Stimulated activated CD4-positive, alpha-beta T cell treated with anti-CD3 and anti-CD28 coated beads, TNF-alpha, amount 100 ng/mL, for 24 hours (primary cell): ENCODE measurements around the gene GPR142.
"Not testable (repeated sequence)": the region's sequence is repeated elsewhere in the genome, so short reads cannot be mapped to it uniquely, and the experiment has no call there.

ENCODE experiments used
- DNase-seq, 3 experiments: peaks; one replicate each; pipeline ENCODE4 v3.0.0-alpha.2; 2020; ENCODE audit warnings: low read depth in 3 of 3

Gene GPR142

DNA sequence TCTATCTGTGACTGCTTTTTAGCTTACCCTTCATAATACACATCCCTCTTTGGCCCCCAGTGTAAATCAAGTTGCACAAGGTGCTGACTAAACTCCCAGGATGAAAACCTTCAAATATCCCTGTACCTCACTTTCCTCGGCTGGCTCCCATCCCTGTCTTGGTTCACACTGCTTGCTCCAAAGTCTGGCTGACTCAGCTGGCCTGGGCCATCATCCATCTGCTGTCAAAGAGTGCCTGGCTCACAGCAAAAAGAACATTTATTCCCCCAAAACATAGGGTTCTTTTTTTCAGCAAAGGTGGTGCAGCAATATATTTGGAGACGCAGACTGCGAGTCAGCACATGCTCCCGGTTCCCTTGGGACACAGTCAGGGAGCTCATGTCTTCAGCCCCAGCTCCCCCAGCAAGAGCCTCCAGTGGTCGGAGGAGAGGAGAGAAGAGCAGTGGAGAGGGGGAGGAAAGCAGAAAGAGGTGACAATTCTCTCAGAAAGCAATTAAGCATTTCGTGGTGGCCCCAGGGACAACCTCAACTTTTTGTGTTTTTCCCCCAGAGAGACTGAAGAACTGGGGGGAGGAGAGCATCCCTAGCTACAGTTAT lies 26.1 kb downstream of the GPR142 start:
- no peak for DNase-seq

DNA sequence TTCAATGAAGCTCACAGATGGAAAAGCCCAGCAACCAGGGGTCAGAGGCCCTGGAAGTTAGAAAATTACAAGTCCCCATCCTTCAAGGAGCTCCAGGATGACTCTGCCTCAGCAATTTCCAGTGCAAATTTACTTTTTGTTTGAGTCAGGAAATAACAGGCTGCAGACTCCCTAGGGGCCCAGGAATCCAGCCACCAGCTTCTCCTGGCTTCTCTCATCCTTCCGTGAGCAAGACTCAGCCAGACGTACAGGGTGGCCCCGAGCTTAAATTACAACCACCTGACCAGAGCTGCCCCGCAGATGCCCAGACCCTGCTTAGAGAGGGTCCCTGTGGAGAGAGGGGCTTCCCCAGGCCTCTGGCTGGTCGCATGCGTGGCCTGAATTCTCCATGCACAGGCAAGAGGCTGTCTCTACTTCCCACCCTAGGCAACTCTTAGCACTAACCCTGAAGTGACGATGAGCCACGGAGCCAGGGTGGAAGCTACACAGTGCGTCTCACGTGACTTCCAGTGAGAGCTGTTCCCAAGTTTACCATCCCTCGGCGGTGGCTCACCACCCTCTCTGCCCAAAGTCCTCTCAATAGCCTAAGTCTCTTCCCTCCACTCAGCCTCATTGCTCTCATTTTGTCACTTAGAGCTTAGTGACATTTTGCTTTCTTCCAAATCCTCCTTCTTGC lies 27.1 kb downstream of the GPR142 start:
- DNase-seq: no peak

DNA sequence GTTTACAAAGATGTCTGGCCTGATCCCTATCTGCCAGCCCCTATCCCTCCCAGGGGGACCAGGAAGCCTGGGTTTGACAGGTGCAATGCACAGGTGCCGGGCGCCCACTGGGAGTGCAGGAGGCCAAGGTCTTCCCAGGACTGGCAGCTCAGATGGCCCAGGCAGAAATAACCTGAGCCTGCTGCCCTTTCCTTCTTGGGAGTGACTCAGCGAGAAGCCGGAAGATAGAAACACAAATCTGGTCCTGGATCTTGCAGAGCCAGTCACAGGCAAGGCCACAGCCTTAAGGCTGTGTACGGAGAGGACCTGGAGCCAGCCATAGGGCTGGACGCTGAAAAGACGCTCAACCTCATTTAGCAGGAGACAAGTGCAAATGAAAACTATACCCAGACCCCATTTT lies 27.7 kb downstream of the GPR142 start:
- no peak for DNase-seq

DNA sequence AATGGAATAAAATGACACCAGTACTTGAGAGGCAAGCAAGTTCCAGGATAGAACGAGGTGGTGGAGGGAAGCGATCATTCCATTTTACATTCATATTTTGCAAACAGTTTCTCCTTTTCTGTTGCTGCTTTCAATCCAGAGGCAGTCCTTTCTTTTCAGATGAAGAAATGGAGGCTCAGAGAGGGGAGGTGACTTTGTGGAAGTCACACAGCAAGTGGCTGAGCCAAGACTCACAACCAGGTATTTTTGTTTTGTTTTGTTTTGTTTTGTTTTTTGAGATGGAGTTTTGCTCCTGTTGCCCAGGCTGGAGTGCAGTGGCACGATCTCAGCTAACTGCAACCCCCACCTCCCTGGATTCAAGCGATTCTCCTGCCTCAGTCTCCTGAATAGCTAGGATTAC lies 29.3 kb downstream of the GPR142 start:
- no peak for DNase-seq

DNA sequence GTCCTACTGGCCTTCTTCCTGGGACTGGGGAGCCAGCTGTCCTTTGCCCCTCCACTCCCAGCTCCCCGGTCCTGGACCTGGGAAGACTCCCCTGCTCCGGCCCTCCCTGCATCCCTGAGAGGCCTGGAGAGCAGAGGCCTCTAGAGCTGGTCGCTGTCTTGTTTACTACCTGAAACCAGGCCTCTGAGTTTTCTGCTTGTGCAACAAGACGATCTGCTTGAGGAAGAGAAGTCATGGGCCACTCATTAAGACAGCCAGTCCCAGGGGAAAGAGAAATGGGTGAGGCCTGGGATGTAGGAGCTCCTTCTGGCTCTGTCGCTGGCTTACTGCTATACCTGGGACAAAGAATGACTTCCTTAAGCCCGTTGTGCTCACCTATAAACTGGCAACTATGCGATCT lies 34.7 kb downstream of the GPR142 start:
- no peak for DNase-seq

DNA sequence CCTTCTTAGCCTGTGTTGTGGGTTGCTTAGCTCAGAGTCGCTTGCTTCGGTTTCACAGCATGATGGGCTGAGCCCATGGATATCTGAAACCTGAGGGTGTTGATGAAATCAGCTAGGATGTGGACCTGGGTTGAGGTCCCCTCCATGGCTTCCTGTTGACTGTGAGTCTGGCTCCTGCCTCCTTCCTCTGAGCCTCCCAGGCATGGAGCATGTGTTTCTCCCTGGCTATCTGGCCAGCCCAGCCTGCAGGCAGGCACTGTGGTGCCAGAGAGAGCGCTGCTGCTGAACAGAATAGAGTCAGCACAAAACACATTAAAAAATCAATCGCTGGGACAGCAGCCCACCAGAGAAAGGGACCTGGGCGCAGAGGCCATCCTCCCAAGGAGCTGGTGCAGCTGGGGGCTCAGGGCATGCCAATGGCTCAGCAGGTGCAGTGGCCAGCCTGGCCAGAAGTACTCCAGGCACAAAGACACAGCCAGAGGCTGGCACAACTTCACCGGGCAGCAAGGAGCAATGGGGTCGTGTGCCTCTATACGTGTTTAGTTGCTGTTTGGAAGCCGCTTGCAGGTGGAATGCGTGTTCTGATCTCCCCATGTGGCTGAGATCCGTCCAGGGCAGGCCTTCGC lies 36.3 kb downstream of the GPR142 start:
- no peak for DNase-seq

DNA sequence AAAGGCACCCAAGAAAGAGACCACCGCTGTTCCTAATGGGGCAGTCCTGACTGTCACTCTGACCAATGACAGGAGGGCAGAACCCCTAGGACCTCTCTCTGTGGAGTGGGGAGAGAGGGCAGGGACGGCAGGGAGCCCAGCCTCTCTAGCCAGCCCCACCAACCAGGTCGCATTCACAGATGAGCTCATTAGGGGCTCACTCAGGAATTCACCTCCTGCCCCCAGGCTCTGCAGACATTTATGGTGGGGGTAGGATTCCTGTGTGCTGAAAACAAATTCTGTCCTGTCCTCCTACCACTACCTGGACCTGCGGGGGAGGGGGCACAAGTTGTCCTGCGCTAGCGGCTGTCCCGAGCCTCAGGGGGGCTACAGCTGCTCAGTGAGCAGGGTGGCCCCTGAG lies 36.9 kb downstream of the GPR142 start:
- no peak for DNase-seq

DNA sequence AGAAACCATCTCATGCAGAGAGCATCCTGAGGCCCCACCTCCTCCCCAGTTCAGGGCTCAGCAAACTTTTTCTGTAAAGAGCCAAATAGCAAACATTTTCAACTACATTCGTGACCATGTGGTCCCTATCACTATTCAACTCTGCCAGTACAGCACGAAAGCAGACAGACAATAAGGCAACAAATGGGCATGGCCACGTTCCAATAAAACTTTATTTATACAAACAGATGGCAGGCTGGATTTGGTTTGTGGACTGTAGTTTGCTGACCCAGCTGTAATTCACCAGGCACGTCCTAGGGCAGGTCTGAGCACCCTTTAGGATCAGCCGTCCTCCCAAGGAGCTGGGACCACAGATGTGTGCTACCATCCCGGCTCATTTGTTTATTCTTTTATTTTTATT lies 37.5 kb downstream of the GPR142 start:
- no peak for DNase-seq

DNA sequence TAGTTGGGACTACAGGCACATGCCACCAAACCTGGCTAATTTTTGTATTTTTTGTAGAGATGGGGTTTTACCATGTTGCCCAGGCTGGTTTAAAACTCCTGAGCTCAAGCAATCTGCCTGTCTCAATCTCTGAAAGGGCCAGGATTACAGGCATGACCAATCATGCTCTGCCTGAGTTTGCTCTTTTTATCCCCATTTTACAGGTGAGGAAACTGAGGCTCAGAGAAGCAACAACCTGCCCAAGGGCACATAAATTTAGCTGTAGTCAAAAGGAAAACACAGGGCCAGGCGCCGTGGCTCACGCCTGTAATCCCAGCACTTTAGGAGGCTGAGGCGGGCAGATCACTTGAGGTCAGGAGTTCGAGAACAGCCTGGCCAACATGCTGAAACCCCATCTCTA lies 38.0 kb downstream of the GPR142 start:
- DNase-seq: not testable (repeated sequence)

DNA sequence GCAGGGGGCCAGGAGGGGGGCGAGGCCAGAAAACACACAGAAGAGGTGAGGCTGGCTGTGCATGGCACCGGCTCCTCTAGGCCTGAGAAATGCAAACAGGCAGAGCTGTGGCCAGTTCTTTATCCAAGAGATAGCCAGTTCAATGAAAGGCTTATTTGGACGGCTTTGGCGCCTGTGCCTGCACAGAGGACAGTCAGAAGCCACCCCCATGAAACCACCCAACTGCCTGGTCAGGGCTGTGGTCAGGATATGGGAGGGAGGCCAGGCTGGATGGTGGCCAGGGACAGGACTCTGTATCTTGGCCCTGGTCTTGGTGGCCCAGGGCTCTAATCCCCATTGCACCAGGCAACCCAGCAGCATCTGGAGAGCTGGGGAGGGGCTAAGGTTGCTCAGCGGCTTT lies 40.1 kb downstream of the GPR142 start:
- DNase-seq: no peak

DNA sequence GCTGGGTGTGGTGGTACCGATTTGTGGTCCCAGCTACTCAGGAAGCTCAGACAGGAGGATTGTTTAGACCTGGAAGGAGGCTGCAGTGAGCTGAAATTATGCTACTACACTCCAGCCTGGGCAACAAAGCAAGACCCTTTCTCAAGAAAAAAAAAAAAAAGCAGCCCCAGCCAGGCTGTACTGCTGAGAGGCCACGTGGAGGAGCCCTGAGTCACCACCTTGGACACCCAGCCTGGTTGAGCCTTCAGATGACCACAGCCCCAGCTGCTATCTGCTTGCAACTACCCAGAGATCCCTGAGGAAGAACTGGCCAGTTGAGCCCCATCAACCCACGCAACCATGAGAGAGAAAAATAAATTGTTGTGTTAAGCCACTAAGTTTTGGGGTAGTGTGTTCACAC lies 41.0 kb downstream of the GPR142 start:
- no peak for DNase-seq

DNA sequence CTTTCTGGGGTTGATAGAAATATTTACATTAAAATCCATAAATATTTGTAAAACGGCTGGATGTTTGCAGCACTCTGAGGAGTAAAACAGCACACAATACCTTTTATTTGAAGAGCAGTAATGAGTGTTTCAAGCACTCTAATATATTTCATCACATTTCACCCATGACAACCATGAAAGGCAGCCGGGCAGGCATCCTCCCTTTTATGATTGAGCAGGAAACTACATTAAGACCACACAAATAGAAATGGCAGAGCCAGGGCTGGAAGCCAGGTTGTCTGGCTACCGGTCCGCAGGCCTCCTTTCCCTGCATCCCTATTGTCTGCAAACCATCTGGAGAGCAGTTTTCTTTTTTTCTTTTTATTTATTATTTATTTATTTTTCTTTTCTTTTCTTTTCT lies 41.5 kb downstream of the GPR142 start:
- no peak for DNase-seq

DNA sequence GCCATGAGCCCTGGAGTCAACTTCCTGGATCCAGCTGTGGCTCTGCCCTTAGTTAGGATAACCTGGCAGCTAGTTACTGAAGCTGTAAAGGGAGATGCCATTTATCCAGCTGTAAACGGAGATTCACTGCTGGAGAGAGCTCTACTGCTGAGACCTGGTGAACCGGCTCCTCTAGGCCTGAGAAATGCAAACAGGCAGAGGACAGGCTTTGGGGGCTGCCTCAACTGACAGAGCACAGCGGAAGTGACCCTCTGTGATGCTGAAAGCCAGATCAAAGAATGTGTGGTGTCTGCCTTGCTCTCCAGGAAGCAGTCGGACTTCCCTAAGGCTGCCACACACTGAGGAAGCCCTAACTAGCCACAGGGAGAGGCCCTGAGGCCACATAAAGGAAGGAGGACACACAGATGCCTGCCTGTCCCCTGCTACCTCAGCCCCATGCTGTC lies 42.7 kb downstream of the GPR142 start:
- DNase-seq: no peak

DNA sequence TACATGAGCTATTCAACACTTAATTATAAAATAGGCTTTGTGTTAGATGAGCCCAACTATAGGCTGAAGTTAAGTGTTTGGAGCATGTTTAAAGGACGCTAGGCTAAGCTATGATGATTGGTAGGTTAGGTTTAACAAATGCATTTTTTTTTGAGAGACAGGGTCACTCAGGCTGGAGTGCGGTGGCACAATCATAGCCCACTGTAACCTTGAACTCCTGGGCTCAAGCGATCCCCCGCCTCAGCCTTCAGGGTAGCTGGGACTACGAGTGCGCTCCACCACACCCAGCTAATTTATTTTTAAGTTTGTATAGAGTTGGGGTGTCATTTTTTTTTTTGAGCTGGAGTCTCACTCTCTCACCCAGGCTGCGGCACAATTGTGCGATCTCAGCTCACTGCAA lies 45.3 kb downstream of the GPR142 start:
- DNase-seq: no peak

DNA sequence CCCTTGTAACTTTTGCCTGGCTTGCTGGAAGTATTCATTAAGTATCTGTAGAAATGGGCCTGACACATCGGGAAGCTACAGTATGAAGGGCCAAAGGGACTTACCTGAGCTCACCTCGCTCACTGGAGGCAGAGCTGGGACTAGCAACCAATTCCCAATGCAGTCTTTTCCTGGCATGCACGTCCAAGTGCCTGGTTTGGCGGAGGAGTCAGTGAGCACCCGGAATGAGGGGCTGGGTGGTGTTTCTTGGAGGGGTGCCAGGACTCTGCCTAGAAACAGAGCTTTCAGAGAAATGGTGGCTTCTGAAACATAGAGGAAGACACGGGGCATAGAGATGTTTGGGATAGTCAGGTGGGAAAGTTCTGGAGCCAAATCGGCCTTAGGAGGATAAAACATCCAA lies 46.2 kb downstream of the GPR142 start:
- no peak for DNase-seq

DNA sequence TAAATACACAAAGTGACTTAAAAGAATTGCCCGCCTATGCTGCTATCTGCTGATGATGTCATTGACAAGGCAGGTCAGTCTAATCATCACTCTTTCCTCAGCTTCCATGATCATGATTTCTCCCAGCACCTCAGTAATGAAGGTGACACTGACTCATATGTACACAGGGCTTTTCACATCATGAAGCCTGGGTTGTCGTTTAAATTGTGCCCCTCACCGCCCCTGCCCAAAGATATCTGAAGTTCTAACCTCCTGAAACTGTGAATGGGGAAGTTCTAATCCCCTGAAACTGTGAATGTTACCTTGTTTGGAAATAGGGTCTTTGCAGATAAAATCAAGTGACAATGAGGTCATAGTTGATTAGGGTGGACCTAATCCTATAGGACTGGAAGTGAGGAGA lies 47.2 kb downstream of the GPR142 start:
- no peak for DNase-seq

DNA sequence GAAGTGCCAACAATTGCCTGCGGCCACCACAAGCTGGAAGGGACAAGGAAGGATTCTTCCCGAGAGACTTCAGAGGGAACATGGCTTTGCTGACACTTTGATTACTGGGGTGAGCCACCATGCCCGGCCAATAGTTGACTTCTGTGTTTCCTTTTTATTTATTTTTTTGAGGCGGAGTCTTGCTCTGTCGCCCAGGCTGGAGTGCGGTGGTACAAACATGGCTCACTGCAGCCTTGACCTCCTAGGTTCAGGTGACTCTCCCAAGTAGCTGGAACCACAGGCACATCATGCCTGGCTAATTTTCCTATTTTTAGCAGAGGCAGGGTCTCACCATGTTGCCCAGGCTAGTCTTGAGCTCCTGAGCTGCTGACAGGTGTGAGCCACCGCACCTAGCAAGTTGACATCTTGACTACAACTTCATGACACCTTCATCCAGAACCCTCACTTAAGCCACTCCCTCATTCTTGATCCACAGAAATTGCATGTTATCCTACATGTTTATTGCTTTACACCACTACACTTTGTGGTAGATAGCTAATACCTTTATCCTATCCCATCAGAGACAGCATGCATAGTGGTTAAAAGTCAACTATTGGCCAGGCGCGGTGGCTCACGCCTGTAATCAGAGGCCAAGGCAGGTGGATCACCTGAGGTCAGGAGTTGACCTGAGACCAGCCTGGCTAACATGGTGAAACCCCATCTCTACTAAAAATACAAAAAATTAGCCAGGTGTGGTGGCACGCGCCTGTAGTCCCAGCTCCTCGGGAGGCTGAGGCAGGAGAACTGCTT lies 48.5 kb downstream of the GPR142 start:
- no peak for DNase-seq

DNA sequence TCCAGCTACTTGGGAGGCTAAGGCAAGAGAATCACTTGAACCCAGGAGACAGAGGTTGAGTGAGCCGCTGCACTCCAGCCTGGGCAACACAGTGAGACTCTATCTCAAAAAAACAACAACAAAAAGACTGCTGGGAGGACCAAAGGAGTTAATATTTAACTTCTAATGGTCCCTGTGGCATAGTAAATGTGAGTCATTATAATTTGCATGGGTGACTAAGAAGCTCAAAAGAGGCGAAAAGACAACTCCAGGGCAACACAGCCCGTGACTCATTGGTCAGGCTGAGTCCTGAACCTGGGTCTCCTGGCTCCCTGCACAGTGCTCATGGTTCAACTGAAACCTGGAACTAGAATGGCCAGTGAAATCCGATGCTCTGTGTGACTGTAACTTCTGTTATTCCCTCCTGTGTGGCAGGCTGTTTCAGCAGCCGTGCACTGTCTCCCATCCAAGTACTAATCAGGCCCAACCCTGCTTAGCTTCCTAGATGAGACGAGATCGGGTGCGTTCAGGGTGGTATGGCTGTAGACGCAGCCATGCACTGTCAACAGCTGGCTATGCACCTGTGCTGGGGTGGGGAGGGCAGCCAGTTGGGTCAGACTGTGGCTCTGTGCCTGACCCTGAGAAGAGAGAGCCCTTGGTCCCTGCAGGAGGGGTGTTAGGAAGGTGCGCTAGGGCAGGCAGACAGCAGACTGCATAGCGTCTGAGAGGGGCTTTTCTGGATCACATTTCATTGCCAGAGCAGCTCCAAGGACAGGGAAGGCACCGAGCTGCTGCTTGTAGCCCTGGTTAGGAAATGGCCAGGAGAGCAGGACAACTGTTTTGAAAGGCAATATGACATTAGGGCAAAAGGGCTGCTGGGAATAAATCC lies 50.1 kb downstream of the GPR142 start:
- no peak for DNase-seq

DNA sequence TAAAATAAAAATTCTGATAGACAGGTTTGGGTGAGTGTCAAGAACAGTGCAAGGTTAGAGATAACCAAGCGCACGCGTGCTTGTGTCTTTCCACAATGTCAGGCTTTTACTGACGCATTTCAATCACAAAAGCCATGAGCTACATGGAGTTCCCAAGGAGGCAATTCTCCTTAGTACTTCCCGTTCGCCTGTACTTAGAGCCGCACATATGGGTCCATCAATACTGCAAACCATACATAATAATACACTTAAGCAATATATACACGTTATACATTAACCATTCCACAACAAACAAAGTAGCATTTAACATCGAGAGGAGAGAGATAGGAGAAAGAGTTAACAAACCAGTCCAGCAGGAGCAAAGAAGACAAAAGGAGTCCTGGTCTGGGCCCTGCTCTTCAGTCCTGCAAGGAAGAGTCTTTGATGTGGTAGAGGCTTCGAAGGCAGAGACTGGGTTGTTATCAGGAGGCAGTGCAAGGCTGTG lies 52.7 kb downstream of the GPR142 start:
- DNase-seq: no peak
